A549 (cell line): ENCODE results near the gene MSI2. TPM values are rescaled to one million over a fixed set of nuclear protein-coding genes. Genes with fewer than 3 reads are reported as not detected.

Source experiments
- ATAC-seq, 2 experiments: fragments of 200-7000 bp in 1 of 2; fragments of >200 bp in 1 of 2; cut with Nextera tagmentation in 1 of 2; cut with Tn5 transposase in 1 of 2; 3 replicates each; pipeline versions ENCODE4 v1.8.0 to v1.9.1; 2018 to 2020; ENCODE audit warnings: mild to moderate bottlenecking in 1 of 2, moderate library complexity in 1 of 2
- CTCF ChIA-PET: fragments of 300-600 bp; sonication (Branson Sonifier 250); formaldehyde crosslinking; extraction: SDS; loops from one replicate; lab custom pipeline; 2021; ENCODE audit warnings: antibody characterized with exemption, inconsistent platforms; lab: Yijun Ruan, JAX
- POLR2A ChIA-PET: fragments of 350-600 bp; formaldehyde crosslinking; extraction: SDS; loops from one replicate; lab custom pipeline; 2021; ENCODE audit warnings: antibody characterized with exemption, inconsistent platforms; lab: Yijun Ruan, JAX
- DNase-seq, 2 experiments: peaks; one replicate each; pipeline versions ENCODE4 v3.0.0 to v3.0.0-alpha.2; 2011 to 2016; ENCODE audit warnings: low read depth in 1 of 2, low spot score in 1 of 2
- FAIRE-seq: peaks from 2 replicates; lab custom pipeline; 2011; peaks lifted over from hg19 to GRCh38; lab: Jason Lieb, UNC
- H3K27ac ChIP-seq, 2 experiments: fragments of >200 bp; sonication (Bioruptor Twin); formaldehyde crosslinking; 3 replicates each; pipeline ENCODE4 v1.5.1; 2016 to 2017
- H3K4me1 ChIP-seq: fragments of >200 bp; sonication (Bioruptor Twin); formaldehyde crosslinking; 3 replicates; pipeline ENCODE4 v1.6.1; 2016
- H3K4me2 ChIP-seq: fragments of >200 bp; sonication (Bioruptor Twin); formaldehyde crosslinking; 3 replicates; pipeline ENCODE4 v1.6.1; 2016
- H3K4me3 ChIP-seq: fragments of >200 bp; sonication (Bioruptor Twin); formaldehyde crosslinking; 3 replicates; pipeline ENCODE4 v1.5.1; 2016
- H3K9me3 ChIP-seq: fragments of >200 bp; sonication (Bioruptor Twin); formaldehyde crosslinking; 3 replicates; pipeline ENCODE4 v1.6.1; 2016
- ATOH8 ChIP-seq: fragments of 250-450 bp; sonication (Bioruptor Pico); IDR thresholded peaks from 2 replicates; pipeline ENCODE4 v1.5.0; 2020; ENCODE audit warnings: low read depth, mild to moderate bottlenecking, moderate library complexity
- CBX8 ChIP-seq: fragments of 200-600 bp; sonication (generic); IDR thresholded peaks from 2 replicates; pipeline ENCODE4 v1.6.1; 2016
- E2F6 ChIP-seq: IDR thresholded peaks from 2 replicates; pipeline ENCODE4 v1.6.1; 2012; ENCODE audit warnings: low read depth, borderline replicate concordance
- FOSB ChIP-seq: fragments of 250-450 bp; sonication (Bioruptor Pico); IDR thresholded peaks from 2 replicates; pipeline ENCODE4 v1.5.0; 2020; ENCODE audit warnings: mild to moderate bottlenecking, moderate library complexity
- FOSL2 ChIP-seq, 2 experiments: fragments of 450-650 bp in 1 of 2; fragments of >200 bp in 1 of 2; sonication (Bioruptor Twin) in 1 of 2; formaldehyde crosslinking; IDR thresholded peaks; 2 replicates each; pipeline versions ENCODE4 v1.5.0 to v1.6.1; 2016 to 2020; ENCODE audit warnings: mild to moderate bottlenecking in 1 of 2, moderate library complexity in 1 of 2
- FOXS1 ChIP-seq: fragments of 250-450 bp; sonication (Bioruptor Pico); IDR thresholded peaks from 2 replicates; pipeline ENCODE4 v1.5.0; 2020; ENCODE audit warnings: mild to moderate bottlenecking, moderate library complexity
- GATA3 ChIP-seq: IDR thresholded peaks from 2 replicates; pipeline ENCODE4 v1.6.1; 2012; ENCODE audit warnings: borderline replicate concordance
- HEYL ChIP-seq: fragments of 250-450 bp; sonication (Bioruptor Pico); IDR thresholded peaks from 2 replicates; pipeline ENCODE4 v1.8.0; 2021; ENCODE audit warnings: mild to moderate bottlenecking, moderate library complexity
- HOXA7 ChIP-seq: fragments of 250-450 bp; sonication (Bioruptor Pico); IDR thresholded peaks from 2 replicates; pipeline ENCODE4 v1.5.0; 2020; ENCODE audit warnings: mild to moderate bottlenecking, moderate library complexity
- HOXB13 ChIP-seq: fragments of 250-450 bp; sonication (Bioruptor Pico); IDR thresholded peaks from 2 replicates; pipeline ENCODE4 v1.5.0; 2020; ENCODE audit warnings: low read depth, mild to moderate bottlenecking, moderate library complexity
- HOXB5 ChIP-seq: fragments of 250-450 bp; sonication (Bioruptor Pico); IDR thresholded peaks from 2 replicates; pipeline ENCODE4 v1.5.0; 2020; ENCODE audit warnings: mild to moderate bottlenecking, moderate library complexity
- KDM1A ChIP-seq: fragments of 200-600 bp; sonication (generic); IDR thresholded peaks from 2 replicates; pipeline ENCODE4 v1.6.1; 2016; ENCODE audit warnings: low read depth, mild to moderate bottlenecking
- MAX ChIP-seq: IDR thresholded peaks from 2 replicates; pipeline ENCODE4 v1.6.1; 2012
- MYC ChIP-seq: IDR thresholded peaks from 2 replicates; pipeline ENCODE4 v1.6.1; 2012; ENCODE audit warnings: mild to moderate bottlenecking, inconsistent platforms, low read length, improper control_type of control experiment, borderline replicate concordance
- NR3C1 ChIP-seq: fragments of >200 bp; sonication (Bioruptor Twin); formaldehyde crosslinking; IDR thresholded peaks from 3 replicates; pipeline ENCODE4 v1.6.1; 2017
- PBX3 ChIP-seq: IDR thresholded peaks from 2 replicates; pipeline ENCODE4 v1.6.1; 2012
- POLR2A ChIP-seq: IDR thresholded peaks from 2 replicates; pipeline ENCODE4 v1.6.1; 2012; ENCODE audit warnings: mild to moderate bottlenecking, low read length
- RAD21 ChIP-seq, 2 experiments: fragments of >200 bp in 1 of 2; sonication (Bioruptor Twin) in 1 of 2; formaldehyde crosslinking in 1 of 2; IDR thresholded peaks in 1 of 2; conservative IDR thresholded peaks in 1 of 2; 2 replicates in 1 of 2; 3 replicates in 1 of 2; pipeline ENCODE4 v1.6.1; 2012 to 2018; ENCODE audit warnings: inconsistent platforms in 1 of 2
- RCOR1 ChIP-seq: fragments of 150-350 bp; IDR thresholded peaks from 2 replicates; pipeline ENCODE4 v1.6.1; 2014; ENCODE audit warnings: antibody characterized with exemption, low read length, low read depth
- RNF2 ChIP-seq: fragments of 200-600 bp; sonication (generic); IDR thresholded peaks from 2 replicates; pipeline ENCODE4 v1.6.1; 2016; ENCODE audit warnings: low read depth, mild to moderate bottlenecking, antibody characterized with exemption, moderate library complexity, borderline replicate concordance
- SMC3 ChIP-seq: fragments of >200 bp; sonication (Bioruptor Twin); formaldehyde crosslinking; IDR thresholded peaks from 3 replicates; pipeline ENCODE4 v1.6.1; 2018; ENCODE audit warnings: inconsistent platforms
- TFCP2L1 ChIP-seq: fragments of 250-450 bp; sonication (Bioruptor Pico); IDR thresholded peaks from 2 replicates; pipeline ENCODE4 v1.5.0; 2021; ENCODE audit warnings: mild to moderate bottlenecking
- ZC3H11A ChIP-seq: fragments of 450-650 bp; IDR thresholded peaks from 2 replicates; pipeline ENCODE4 v1.6.1; 2014; ENCODE audit warnings: antibody characterized with exemption, mild to moderate bottlenecking
- ZFP36 ChIP-seq: fragments of 450-650 bp; IDR thresholded peaks from 2 replicates; pipeline ENCODE4 v1.6.1; 2014; ENCODE audit warnings: borderline replicate concordance; ENCODE audit not compliant: partially characterized antibody
- ZNF302 ChIP-seq: fragments of 250-450 bp; sonication (Bioruptor Pico); IDR thresholded peaks from 2 replicates; pipeline ENCODE4 v1.9.0; 2021; ENCODE audit warnings: inconsistent platforms, mild to moderate bottlenecking, moderate library complexity
- ZSCAN20 ChIP-seq: fragments of 250-450 bp; sonication (Bioruptor Pico); IDR thresholded peaks from 2 replicates; pipeline ENCODE4 v1.8.0; 2022; ENCODE audit warnings: mild to moderate bottlenecking, moderate library complexity
- WGBS: methylation state at CpG from one replicate; pipeline ENCODE4 v1.1.6; 2017; ENCODE audit errors: missing lambda C conversion rate; 5-methylcytosine and 5-hydroxymethylcytosine counted together
- polyA plus RNA-seq, 4 experiments: library from polyadenylated mRNA; depleted of rRNA in 3 of 4; stranded (reverse); fragments of >200 nt; fragmentation: RNase III in 1 of 4; extraction: RNeasy Plus Mini Kit Qiagen cat#74134 plus additional on column Dnase treatment in 1 of 4; gene quantifications; 2 replicates in 3 of 4; 3 replicates in 1 of 4; pipeline ENCODE4 v1.2.3, GENCODE V29; 2011 to 2017

Gene MSI2
- polyA plus RNA-seq, 2 of the 4 experiments (the other 2 are of a cell fraction): 43.6 to 44.4 TPM

GRCh38 chr17:57453841-57454425, 197.6 kb downstream of the MSI2 start:
- no peaks in the 10 kb centered on the region for H3K9me3 ChIP-seq
- H3K4me1 ChIP-seq: peaks cover 9% of the 10 kb centered on the region
- H3K4me3 ChIP-seq: no peak overlapping the region
- DNase-seq: no peak
- no peak overlapping the region for H3K4me2 ChIP-seq
- CTCF ChIA-PET: interaction anchor here (0.6 to 1.3 kb wide), 7 partner anchors 14 to 218 kb away, joined by 3 to 6 read pairs (median 3); no protein-coding TSS in a partner anchor
- 89% methylated on average over 7 of the region's 7 CpGs for WGBS
- ATAC-seq: no peak
- TF ChIP-seq POLR2A (no peak), MAX (no peak), E2F6 (no peak), KDM1A (no peak), FOSL2 (IDR thresholded peaks at IDR 0.05) (no peak), FOSL2 (CRISPR knock-in tag; IDR thresholded peaks at IDR 0.05) (no peak), RCOR1 (no peak), HOXA7 (CRISPR knock-in tag) (no peak), RNF2 (no peak), SMC3 (no peak), FOSB (CRISPR knock-in tag) (no peak), ATOH8 (no peak), ZFP36 (no peak), ZC3H11A (no peak), ZNF302 (CRISPR knock-in tag) (no peak)
- no peak for FAIRE-seq
- POLR2A ChIA-PET: no interaction called here
- no peak overlapping the region for H3K27ac ChIP-seq

GRCh38 chr17:57454729-57455062, 198.4 kb downstream of the MSI2 start:
- ATAC-seq (no peak), FAIRE-seq (no peak), DNase-seq (no peak)
- no peak overlapping the region for H3K4me2 ChIP-seq
- WGBS: 99% methylated on average over 5 of the region's 5 CpGs
- H3K27ac ChIP-seq: 0 out of 6 replicates have a peak overlapping the region, but pooled peaks have one; percentile 11 to 38
- peaks cover 17% of the 10 kb centered on the region for H3K4me1 ChIP-seq
- POLR2A ChIA-PET: no interaction called here
- CTCF ChIA-PET: interaction anchor here (0.7 to 1.4 kb wide), 8 partner anchors 10 to 217 kb away, joined by 3 to 6 read pairs (median 4); no protein-coding TSS in a partner anchor
- H3K9me3 ChIP-seq: no peaks in the 10 kb centered on the region
- H3K4me3 ChIP-seq: no peak overlapping the region
- TF ChIP-seq MYC (no peak), HOXB13 (CRISPR knock-in tag) (no peak)

GRCh38 chr17:57455063-57455914, 199.0 kb downstream of the MSI2 start:
- no peak for TF ChIP-seq HOXB5 (CRISPR knock-in tag)
- TF ChIP-seq ZSCAN20 (CRISPR knock-in tag): no peak
- TF ChIP-seq FOXS1 (CRISPR knock-in tag): no peak
- no peak for TF ChIP-seq RNF2
- no peak for TF ChIP-seq NR3C1
- TF ChIP-seq PBX3: no peak
- no peak for TF ChIP-seq CBX8
- TF ChIP-seq MYC: no peak
- no peak for TF ChIP-seq HEYL
- TF ChIP-seq SMC3: no peak
- TF ChIP-seq GATA3: no peak
- TF ChIP-seq HOXA7 (CRISPR knock-in tag): no peak
- TF ChIP-seq TFCP2L1 (CRISPR knock-in tag): no peak
- no peak for TF ChIP-seq RAD21 (conservative IDR thresholded peaks at IDR 0.05 in 1 of 2, IDR thresholded peaks at IDR 0.05 in 1 of 2)
- DNase-seq: no peak
- peak overlapping the region; percentile 11 to 38; a peak in 2 of 6 replicates for H3K27ac ChIP-seq
- H3K9me3 ChIP-seq: no peaks in the 10 kb centered on the region
- 81% methylated on average over 25 of the region's 25 CpGs for WGBS
- H3K4me2 ChIP-seq: no peak overlapping the region
- no peak overlapping the region for H3K4me3 ChIP-seq
- CTCF ChIA-PET: interaction anchor here (0.9 to 1.4 kb wide), 7 partner anchors 8 to 212 kb away, joined by 3 to 6 read pairs (median 3); no protein-coding TSS in a partner anchor
- FAIRE-seq: no peak
- POLR2A ChIA-PET: no interaction called here
- peaks cover 23% of the 10 kb centered on the region for H3K4me1 ChIP-seq
- ATAC-seq: no peak
